IMR-90 (cell line): Measurements from ENCODE around the gene HS6ST3. TPM values are rescaled to one million over a fixed set of nuclear protein-coding genes. Genes with fewer than 3 reads are reported as not detected.

Source experiments
- ATAC-seq: fragments of 200-7000 bp; cut with Tn5 transposase; 2 replicates; pipeline ENCODE4 v1.9.1; 2020; ENCODE audit warnings: low read depth, mild to moderate bottlenecking, moderate library complexity
- BruUV-seq: library from RNA; stranded (reverse); fragments of 400-500 nt; replicated peaks from 2 replicates; lab custom pipeline; 2021; lab: Mats Ljungman, UMichigan
- CTCF ChIA-PET: fragments of 300-600 bp; formaldehyde crosslinking; extraction: SDS; loops from one replicate; lab custom pipeline; 2021; ENCODE audit warnings: antibody characterized with exemption; lab: Yijun Ruan, JAX
- POLR2A ChIA-PET: fragments of 300-600 bp; sonication (Branson Sonifier 250); formaldehyde crosslinking; loops from one replicate; lab custom pipeline; 2022; ENCODE audit warnings: antibody characterized with exemption; ENCODE audit not compliant: unreplicated experiment; lab: Charles Lee
- DNase-seq: peaks from one replicate; pipeline ENCODE4 v3.0.0; 2013
- H2AFZ ChIP-seq: replicated peaks from 2 replicates; pipeline ENCODE3; 2013; ENCODE audit warnings: low read length, mild to moderate bottlenecking; ENCODE audit not compliant: poor library complexity
- H2AK5ac ChIP-seq: 2 replicates; pipeline ENCODE4 v1.6.1; 2013; ENCODE audit warnings: low read depth, low read length, inconsistent platforms
- H2AK9ac ChIP-seq: replicated peaks from 2 replicates; pipeline ENCODE3; 2013; ENCODE audit warnings: mild to moderate bottlenecking, low read depth, low read length, moderate library complexity; ENCODE audit not compliant: poor library complexity
- H2BK120ac ChIP-seq: 2 replicates; pipeline ENCODE4 v1.6.1; 2013; ENCODE audit warnings: low read depth, low read length, inconsistent platforms
- H2BK15ac ChIP-seq: 3 replicates; pipeline ENCODE4 v1.6.1; 2013; ENCODE audit warnings: low read depth, low read length, inconsistent platforms
- H2BK20ac ChIP-seq: 2 replicates; pipeline ENCODE4 v1.6.1; 2013; ENCODE audit warnings: low read depth, mild to moderate bottlenecking, inconsistent platforms, low read length, moderate library complexity
- H2BK5ac ChIP-seq: 2 replicates; pipeline ENCODE4 v1.6.1; 2013; ENCODE audit warnings: mild to moderate bottlenecking, low read depth, low read length, inconsistent platforms; ENCODE audit not compliant: poor library complexity, severe bottlenecking
- H3K14ac ChIP-seq: replicated peaks from 2 replicates; pipeline ENCODE4 v1.6.1; 2013; ENCODE audit warnings: low read depth, low read length, inconsistent platforms
- H3K18ac ChIP-seq: 2 replicates; pipeline ENCODE4 v1.6.1; 2013; ENCODE audit warnings: low read depth, low read length, control low read depth
- H3K23ac ChIP-seq: 2 replicates; pipeline ENCODE4 v1.6.1; 2013; ENCODE audit warnings: low read depth, low read length, inconsistent platforms
- H3K27ac ChIP-seq: 2 replicates; pipeline ENCODE4 v1.5.1; 2013; ENCODE audit warnings: mild to moderate bottlenecking, control low read depth, low read length; ENCODE audit not compliant: insufficient read depth
- H3K27me3 ChIP-seq: 2 replicates; pipeline ENCODE4 v1.6.1; 2013; ENCODE audit warnings: low read length; ENCODE audit not compliant: control insufficient read depth, insufficient read depth
- H3K36me3 ChIP-seq: 2 replicates; pipeline ENCODE4 v1.6.1; 2013; ENCODE audit warnings: low read length, mixed read lengths; ENCODE audit not compliant: control insufficient read depth, insufficient read depth
- H3K4ac ChIP-seq: 2 replicates; pipeline ENCODE4 v1.6.1; 2013; ENCODE audit warnings: low read depth, low read length, inconsistent platforms
- H3K4me1 ChIP-seq: 2 replicates; pipeline ENCODE4 v1.6.1; 2013; ENCODE audit warnings: low read length, mixed read lengths; ENCODE audit not compliant: control insufficient read depth, insufficient read depth
- H3K4me2 ChIP-seq: 2 replicates; pipeline ENCODE4 v1.6.1; 2013; ENCODE audit warnings: low read depth, mild to moderate bottlenecking, control low read depth, low read length, moderate library complexity
- H3K4me3 ChIP-seq: 2 replicates; pipeline ENCODE4 v1.5.1; 2013; ENCODE audit warnings: low read depth, mild to moderate bottlenecking, control low read depth, low read length, moderate library complexity; ENCODE audit not compliant: insufficient read depth
- H3K56ac ChIP-seq: 2 replicates; pipeline ENCODE4 v1.6.1; 2013; ENCODE audit warnings: low read length, inconsistent platforms; ENCODE audit not compliant: insufficient read depth; ENCODE audit errors: extremely low read depth
- H3K79me1 ChIP-seq, 2 experiments: 2 replicates each; pipeline ENCODE4 v1.6.1; 2013; ENCODE audit warnings: low read length in 2 of 2, inconsistent platforms in 1 of 2, low read depth in 1 of 2
- H3K9ac ChIP-seq: 2 replicates; pipeline ENCODE4 v1.6.1; 2013; ENCODE audit warnings: low read depth, low read length, control low read depth
- H3K9me1 ChIP-seq: 2 replicates; pipeline ENCODE4 v1.6.1; 2013; ENCODE audit warnings: low read length, inconsistent platforms; ENCODE audit not compliant: insufficient read depth
- H3K9me3 ChIP-seq: 2 replicates; pipeline ENCODE4 v1.6.1; 2013; ENCODE audit warnings: low read length; ENCODE audit not compliant: control insufficient read depth, insufficient read depth
- H4K20me1 ChIP-seq: 2 replicates; pipeline ENCODE4 v1.6.1; 2013; ENCODE audit warnings: low read length, inconsistent platforms; ENCODE audit not compliant: insufficient read depth
- H4K5ac ChIP-seq: 2 replicates; pipeline ENCODE4 v1.6.1; 2013; ENCODE audit warnings: mild to moderate bottlenecking, low read depth, low read length, control low read depth
- H4K8ac ChIP-seq, 2 experiments: 2 replicates each; pipeline ENCODE4 v1.6.1; 2013; ENCODE audit warnings: low read depth in 2 of 2, low read length in 2 of 2, control low read depth in 1 of 2, inconsistent platforms in 1 of 2
- H4K91ac ChIP-seq: 2 replicates; pipeline ENCODE4 v1.6.1; 2013; ENCODE audit warnings: low read depth, low read length, inconsistent platforms; ENCODE audit not compliant: insufficient read depth
- CHD1 ChIP-seq: IDR thresholded peaks from 2 replicates; pipeline ENCODE4 v1.6.1; 2012; ENCODE audit warnings: low read depth, low read length, improper control_type of control experiment
- MAFK ChIP-seq: IDR thresholded peaks from 2 replicates; pipeline ENCODE4 v1.6.1; 2012; ENCODE audit warnings: low read depth, low read length, improper control_type of control experiment
- WGBS, 2 experiments: methylation state at CpG; one replicate each; pipeline versions ENCODE4 v1.1.5 to v1.1.7; 2013; ENCODE audit warnings: missing lambda C conversion rate in 2 of 2; ENCODE audit not compliant: insufficient read length in 1 of 2; ENCODE audit errors: extremely low coverage in 2 of 2; 5-methylcytosine and 5-hydroxymethylcytosine counted together
- dilution Hi-C: fragments of 300-500 bp; cut with HindIII; formaldehyde crosslinking; loops from one replicate; pipeline ENCODE4 v1.14.3; 2018; ENCODE audit warnings: low sequenced_read_pairs; ENCODE audit not compliant: unreplicated experiment
- in situ Hi-C: fragments of 300-500 bp; cut with MboI; formaldehyde crosslinking; loops from 3 replicates; pipeline ENCODE4 v1.14.3; 2019; ENCODE audit warnings: low sequenced_read_pairs, inconsistent platforms, mixed read lengths
- intact Hi-C: fragments of 100-400 bp; cut with micrococcal nuclease; formaldehyde crosslinking; loops from 2 replicates; pipeline ENCODE4 v1.10.0; 2022
- polyA plus RNA-seq, 3 experiments: library from polyadenylated mRNA; depleted of rRNA; stranded (reverse); fragments of >200 nt; gene quantifications; 2 replicates each; pipeline ENCODE4 v1.2.3, GENCODE V29; 2012; ENCODE audit warnings: low replicate concordance in 1 of 3
- total RNA-seq: library from RNA; depleted of rRNA; stranded (reverse); fragments of >200 nt; gene quantifications from 2 replicates; pipeline ENCODE4 v1.2.3, GENCODE V29; 2012

The HS6ST3 gene
- total and polyA plus RNA-seq, 2 of the 4 experiments (the other 2 are of a cell fraction) = not detected

- Histone ChIP-seq H3K4me3 (no peak overlapping the region), H3K9me1 (no peaks in the 10 kb centered on the region), H3K4me1 (no peaks in the 10 kb centered on the region), H2BK15ac (no peak overlapping the region), H3K4ac (no peak overlapping the region), H2AFZ (no peak overlapping the region), H2BK5ac (no peak overlapping the region), H3K9me3 (no peaks in the 10 kb centered on the region), H2AK9ac (no peak overlapping the region), H4K91ac (no peak overlapping the region), H3K14ac (no peak overlapping the region), H3K9ac (no peak overlapping the region), H2AK5ac (no peak overlapping the region), H3K56ac (no peak overlapping the region), H3K18ac (no peak overlapping the region), H3K4me2 (no peak overlapping the region), H2BK20ac (no peak overlapping the region), H3K27me3 (no peaks in the 10 kb centered on the region), H3K27ac (no peak overlapping the region), H4K8ac (no peak overlapping the region), H4K5ac (no peak overlapping the region), H3K36me3 (no peaks in the 10 kb centered on the region), H3K23ac (no peak overlapping the region), H3K79me1 (no peaks in the 10 kb centered on the region), H2BK120ac (no peak overlapping the region), H4K20me1 (no peaks in the 10 kb centered on the region)
- ChIA-PET CTCF (interaction anchor here (1.1 kb wide), 1 partner anchor 799 kb away, joined by 4 read pairs; no protein-coding TSS in a partner anchor), POLR2A (no interaction called here)
- BruUV-seq = no TSS peak
- TF ChIP-seq CHD1 (no peak), MAFK (peak; percentile 86)
- in situ Hi-C loops (loop anchor here (25.0 kb wide), 1 partner anchor 782 kb away; no protein-coding TSS in a partner anchor), dilution Hi-C loops (no loop called here), intact Hi-C loops (loop anchor here (5.0 kb wide), 1 partner anchor 797 kb away; no protein-coding TSS in a partner anchor)
- ATAC-seq = no peak
- no peak for DNase-seq
- WGBS, 2 experiments = no CpG with 5 or more reads among the region's 5 CpGs
These were observed 729.5 kb downstream of the HS6ST3 start for GRCh38 chr13:96819375-96819774.
